ENCODE measurements around the gene CENPO. TPM values are rescaled to one million over a fixed set of nuclear protein-coding genes. Genes with fewer than 3 reads are reported as not detected.
A peak's percentile ranks its signal among the peaks of the same experiment; 100 is the strongest.

CENPO gene
- polyA plus RNA-seq, 3 donors, result 1.6 to 2.6 (median 2.3) TPM

DNA sequence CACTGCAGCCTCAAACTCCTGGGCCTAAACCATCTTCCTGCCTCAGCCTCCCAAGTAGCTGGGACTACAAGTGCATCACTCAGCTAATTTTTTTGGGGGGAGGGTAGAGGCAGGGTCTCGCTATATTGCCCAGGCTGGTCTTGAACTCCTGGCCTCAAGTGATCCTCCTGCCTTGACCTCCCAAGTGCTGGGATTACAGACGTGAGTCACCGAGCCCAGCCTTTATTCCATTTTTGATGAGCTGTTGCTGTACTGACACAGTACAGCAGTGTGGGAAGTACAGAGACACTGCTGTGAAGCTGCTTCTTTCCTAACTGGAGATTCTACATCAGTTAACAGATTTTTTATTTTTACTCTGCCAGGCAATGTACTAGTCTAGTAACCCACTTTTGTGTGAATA lies 18.9 kb upstream of the CENPO start:
- Histone ChIP-seq H3K9ac (ENCODE audit: insufficient read depth, low read length, poor library complexity, severe bottlenecking) (no peak overlapping the region), H3K9me3 (replicated peaks in 1 of 2; ENCODE audit: control insufficient read depth in 1 of 2, insufficient read depth in 1 of 2, low read length in 2 of 2) (no peaks in the 10 kb centered on the region), H3K79me2 (ENCODE audit: insufficient read depth, low read length) (no peaks in the 10 kb centered on the region), H3K4me2 (replicated peaks; ENCODE audit: extremely low read depth, low read length, poor library complexity, severe bottlenecking) (no peak overlapping the region), H3K4me3 (replicated peaks in 1 of 3; ENCODE audit: low read depth in 2 of 3, low read length in 3 of 3) (no peak overlapping the region), H4K20me1 (ENCODE audit: insufficient read depth, low read length) (no peaks in the 10 kb centered on the region), H3K4me1 (ENCODE audit: control insufficient read depth in 1 of 2, insufficient read depth in 2 of 2, low read length in 2 of 2) (peaks cover 6 to 7% of the 10 kb centered on the region in 2 donors), H2AFZ (ENCODE audit: insufficient read depth, low read depth, low read length, poor library complexity, severe bottlenecking) (no peak overlapping the region), H3K27me3 (ENCODE audit: control insufficient read depth in 2 of 2, insufficient read depth in 2 of 2, low read length in 2 of 2) (no peaks in the 10 kb centered on the region), H3K27ac (ENCODE audit: low read depth in 1 of 2, low read length in 2 of 2) (no peak overlapping the region), H3K36me3 (replicated peaks in 1 of 2; ENCODE audit: control insufficient read depth in 1 of 2, insufficient read depth in 2 of 2, low read length in 2 of 2) (peaks cover 8 to 16% of the 10 kb centered on the region in 2 donors)
- Mint-ChIP-seq H3K9me3 (peaks cover 0 to 2% (median 0%) of the 10 kb centered on the region in 7 donors), H3K27me3 (ENCODE audit: low read depth in 3 of 3) (peaks cover 0 to 4% (median 2%) of the 10 kb centered on the region in 3 donors), H3K36me3 (peaks cover 11 to 16% of the 10 kb centered on the region in 2 donors), H3K4me3 (no peak overlapping the region), H3K27ac (peak overlapping the region in 2 of 7 donors; percentile 43 to 65), H3K4me1 (peaks cover 7% of the 10 kb centered on the region)
- intact Hi-C loops (cut with micrococcal nuclease), result no loop called here
- 100% methylated on average over 1 of the region's 3 CpGs for WGBS (ENCODE audit: insufficient coverage)
- TF ChIP-seq CTCF (IDR thresholded peaks at IDR 0.05), result no peak
- DNase-seq, result no peak

- no peaks in the 10 kb centered on the region for H3K79me2 ChIP-seq (ENCODE audit: insufficient read depth, low read length)
- H3K9ac ChIP-seq (ENCODE audit: insufficient read depth, low read length, poor library complexity, severe bottlenecking), result no peak overlapping the region
- 8% methylated on average over 2 of the region's 2 CpGs for WGBS (ENCODE audit: insufficient coverage)
- Mint-ChIP-seq H3K9me3 (peaks cover 0 to 9% (median 4%) of the 10 kb centered on the region in 7 donors), H3K4me1 (peaks cover 8% of the 10 kb centered on the region), H3K27ac (no peak overlapping the region), H3K4me3 (no peak overlapping the region), H3K36me3 (no peaks in the 10 kb centered on the region), H3K27me3 (ENCODE audit: low read depth in 3 of 3) (peaks cover 0 to 5% (median 3%) of the 10 kb centered on the region in 3 donors)
- H4K20me1 ChIP-seq (ENCODE audit: insufficient read depth, low read length), result no peaks in the 10 kb centered on the region
- TF ChIP-seq CTCF (IDR thresholded peaks at IDR 0.05), result no peak
- peak; percentile 3 to 18 (median 14) for DNase-seq
- H2AFZ ChIP-seq (ENCODE audit: insufficient read depth, low read depth, low read length, poor library complexity, severe bottlenecking), result no peak overlapping the region
- no peak overlapping the region for H3K4me2 ChIP-seq (replicated peaks; ENCODE audit: extremely low read depth, low read length, poor library complexity, severe bottlenecking)
- H3K4me3 ChIP-seq (replicated peaks in 1 of 3; ENCODE audit: low read depth in 2 of 3, low read length in 3 of 3), result no peak overlapping the region
- no peaks in the 10 kb centered on the region for H3K27me3 ChIP-seq (ENCODE audit: control insufficient read depth in 2 of 2, insufficient read depth in 2 of 2, low read length in 2 of 2)
- no peaks in the 10 kb centered on the region for H3K36me3 ChIP-seq (replicated peaks in 1 of 2; ENCODE audit: control insufficient read depth in 1 of 2, insufficient read depth in 2 of 2, low read length in 2 of 2)
- H3K27ac ChIP-seq (ENCODE audit: low read depth in 1 of 2, low read length in 2 of 2), result no peak overlapping the region
- H3K9me3 ChIP-seq (replicated peaks in 1 of 2; ENCODE audit: control insufficient read depth in 1 of 2, insufficient read depth in 1 of 2, low read length in 2 of 2), result peaks cover 3% of the 10 kb centered on the region in 2 donors
- intact Hi-C loops (cut with micrococcal nuclease), result no loop called here
- peaks cover 7% of the 10 kb centered on the region in 2 donors for H3K4me1 ChIP-seq (ENCODE audit: control insufficient read depth in 1 of 2, insufficient read depth in 2 of 2, low read length in 2 of 2)
Measured at GRCh38 chr2:24779116-24779515, 14.1 kb upstream of the CENPO start.
